Coronary artery (tissue), 2 donors: ENCODE measurements around the gene SLC35A4.
A peak's percentile ranks its signal among the peaks of the same experiment; 100 is the strongest.

Experiments used
- DNase-seq: peaks from one replicate; pipeline ENCODE4 v3.0.0-alpha.2; 2017; ENCODE audit warnings: low spot score
- H3K27ac ChIP-seq, 2 donors: fragments of 200-600 bp; sonication (generic); one replicate each; pipeline ENCODE4 v1.5.1; 2016 to 2019
- H3K4me3 ChIP-seq: fragments of 200-600 bp; sonication (generic); 2 replicates; pipeline ENCODE4 v1.5.1; 2016; ENCODE audit warnings: mild to moderate bottlenecking, moderate library complexity
- CTCF ChIP-seq: fragments of 200-600 bp; sonication (generic); IDR thresholded peaks from one replicate; pipeline ENCODE4 v1.5.1; 2019; ENCODE audit warnings: antibody characterized with exemption

Gene SLC35A4

GRCh38 chr5:140551872-140552271 lies 12.8 kb upstream of the SLC35A4 start:
- no peak overlapping the region for H3K27ac ChIP-seq
- TF ChIP-seq CTCF, result no peak
- H3K4me3 ChIP-seq, result no peak overlapping the region
- no peak for DNase-seq

- no peak for DNase-seq
- no peak overlapping the region for H3K4me3 ChIP-seq
- no peak overlapping the region for H3K27ac ChIP-seq
- no peak for TF ChIP-seq CTCF
These were observed 11.0 kb upstream of the SLC35A4 start for GRCh38 chr5:140553657-140554056.

DNA sequence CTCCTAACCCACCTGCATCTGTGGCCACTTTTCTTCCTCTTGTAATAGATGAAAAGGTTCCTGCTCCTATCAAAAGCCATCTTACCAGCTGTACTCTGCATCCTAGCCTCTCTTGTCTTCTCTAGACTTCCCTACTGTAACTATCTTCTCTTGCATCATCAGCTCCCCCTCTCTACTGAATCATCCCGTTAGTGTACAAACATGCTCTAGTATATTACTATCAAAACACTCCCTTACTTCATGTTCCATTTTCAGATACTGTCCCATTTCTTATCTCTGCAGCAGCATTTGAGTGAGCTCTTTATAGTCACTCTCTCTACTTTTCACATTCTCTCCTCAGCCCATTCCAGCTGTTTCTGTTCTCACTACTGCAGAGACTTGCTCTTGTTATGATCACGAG lies 10.2 kb upstream of the SLC35A4 start:
- Histone ChIP-seq H3K27ac (no peak overlapping the region), H3K4me3 (no peak overlapping the region)
- no peak for DNase-seq
- no peak for TF ChIP-seq CTCF

DNA sequence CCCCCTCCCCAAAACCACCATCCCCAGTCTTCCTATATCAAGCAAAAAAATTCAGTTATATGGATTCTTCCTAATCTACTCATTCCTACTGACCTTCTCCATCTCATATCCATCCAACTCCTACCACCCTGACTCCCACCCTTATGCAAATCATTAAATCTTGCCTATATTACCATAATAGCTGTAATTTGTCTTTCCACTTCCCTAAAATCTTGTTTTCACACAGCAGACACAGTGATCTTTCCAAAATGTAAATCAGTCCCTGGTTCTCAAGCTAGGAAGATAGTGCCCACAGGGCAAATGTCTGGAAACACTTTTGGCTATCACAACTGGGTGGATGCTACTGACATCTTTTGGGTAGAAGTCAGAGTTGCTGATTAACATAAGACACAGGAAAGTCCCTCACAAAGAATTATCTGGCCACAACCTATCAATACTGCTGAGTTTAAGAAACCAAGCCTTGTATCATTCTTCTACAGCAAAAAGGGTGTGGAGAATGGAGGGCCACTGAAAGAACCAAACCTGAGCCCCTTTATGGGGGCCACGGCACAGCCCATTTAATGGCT lies 8.8 kb upstream of the SLC35A4 start:
- H3K4me3 ChIP-seq, result peak overlapping the region; percentile 90
- no peak for DNase-seq
- TF ChIP-seq CTCF, result no peak
- no peak overlapping the region for H3K27ac ChIP-seq

- TF ChIP-seq CTCF, result no peak
- Histone ChIP-seq H3K4me3 (peak overlapping the region; percentile 90), H3K27ac (peak overlapping the region in 1 of 2 donors; percentile 87)
- no peak for DNase-seq
These were observed 8.2 kb upstream of the SLC35A4 start for GRCh38 chr5:140556438-140556837.

GRCh38 chr5:140557136-140557805 lies 7.4 kb upstream of the SLC35A4 start, which contains the start of gene SRA1:
SRA1 (minus strand) TSS chr5:140557473; CDS start chr5:140557452, 21 bp downstream.
- no peak for TF ChIP-seq CTCF
- Histone ChIP-seq H3K27ac (peak within 1 kb of the TSS; percentile 87 to 92), H3K4me3 (peak within 1 kb of the TSS; percentile 90)
- peak; percentile 95 for DNase-seq

DNA sequence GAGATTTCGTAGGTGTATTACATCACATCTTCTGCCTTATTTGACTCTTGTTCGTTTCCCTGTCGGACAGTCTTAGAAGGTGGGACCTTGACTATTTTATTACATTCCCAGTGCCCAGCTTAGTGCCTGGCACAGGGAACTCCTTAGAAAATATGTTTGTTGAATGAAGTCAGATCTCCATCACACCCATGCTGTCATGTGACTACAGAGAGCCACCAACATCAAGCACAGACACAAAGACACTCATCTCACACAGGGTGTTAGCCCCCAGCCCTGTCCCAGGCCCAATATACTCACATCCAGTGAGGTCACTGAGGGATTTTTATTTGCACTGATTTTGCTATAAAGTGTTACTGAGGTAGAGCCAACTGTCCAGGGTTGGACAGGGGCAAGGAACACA lies 6.7 kb upstream of the SLC35A4 start:
- no peak for TF ChIP-seq CTCF
- Histone ChIP-seq H3K4me3 (peak overlapping the region; percentile 90), H3K27ac (peak overlapping the region; percentile 87 to 92)
- DNase-seq, result no peak
